ENCODE measurements around the gene PI4KB. TPM values are rescaled to one million over a fixed set of nuclear protein-coding genes. Genes with fewer than 3 reads are reported as not detected.

Gene PI4KB
- total and polyA plus RNA-seq, 4 donors, result 14.2 to 27.1 (median 19.2) TPM

DNA sequence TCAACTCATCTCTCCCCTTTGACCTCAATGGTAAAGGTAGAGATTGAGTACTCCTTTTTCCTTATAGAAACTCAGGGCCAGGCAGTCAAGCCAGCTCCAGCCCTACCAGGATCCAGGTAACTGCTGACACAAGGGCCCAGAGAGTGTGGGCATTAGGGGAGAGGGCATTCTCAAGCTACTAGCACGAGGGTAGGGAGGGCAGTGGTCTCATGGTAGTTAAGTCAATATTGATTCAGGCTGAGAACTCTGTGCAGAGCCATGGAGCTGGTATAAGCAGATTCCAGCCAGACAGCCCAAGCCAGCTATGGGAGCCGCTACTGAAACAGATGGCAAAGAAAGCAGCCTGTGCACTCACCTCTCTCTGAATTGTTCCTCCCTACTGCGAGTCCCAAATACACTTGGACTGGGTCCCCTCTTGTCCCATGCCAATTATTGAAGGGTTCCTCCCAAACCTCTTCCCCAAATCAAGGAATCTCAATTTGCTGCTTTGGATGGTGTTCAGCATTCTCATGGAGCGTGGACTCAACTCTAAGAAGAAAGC lies 2.8 kb downstream of the PI4KB start:
- WGBS, result 75% methylated on average over 4 of the region's 4 CpGs
- no peak overlapping the region for H3K9ac ChIP-seq (ENCODE audit: low read depth in 1 of 2, low read length in 2 of 2)
- DNase-seq (ENCODE audit: low spot score), result no peak
- peaks cover 0 to 30% (median 20%) of the 10 kb centered on the region in 4 donors for H3K4me1 ChIP-seq (ENCODE audit: control insufficient read depth in 4 of 4, insufficient read depth in 4 of 4, low read length in 3 of 4)
- no peak overlapping the region for H3K4me3 ChIP-seq (ENCODE audit: low read depth in 1 of 3, low read length in 3 of 3)
- H3K27me3 ChIP-seq (ENCODE audit: control insufficient read depth in 4 of 4, insufficient read depth in 4 of 4, low read length in 3 of 4), result no peaks in the 10 kb centered on the region
- H3K27ac ChIP-seq (ENCODE audit: low read depth in 1 of 2, low read length in 2 of 2), result no peak overlapping the region
- no peaks in the 10 kb centered on the region for H3K9me3 ChIP-seq (ENCODE audit: control insufficient read depth in 4 of 4, low read length in 3 of 4)
- peaks cover 0 to 18% (median 12%) of the 10 kb centered on the region in 4 donors for H3K36me3 ChIP-seq (ENCODE audit: control insufficient read depth in 4 of 4, insufficient read depth in 3 of 4, low read depth in 1 of 4, low read length in 3 of 4)
- TF ChIP-seq, protein P1, sequence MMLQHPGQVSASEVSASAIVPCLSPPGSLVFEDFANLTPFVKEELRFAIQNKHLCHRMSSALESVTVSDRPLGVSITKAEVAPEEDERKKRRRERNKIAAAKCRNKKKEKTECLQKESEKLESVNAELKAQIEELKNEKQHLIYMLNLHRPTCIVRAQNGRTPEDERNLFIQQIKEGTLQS (IDR thresholded peaks at IDR 0.05), result no peak
- TF ChIP-seq HNF4A (conservative IDR thresholded peaks at IDR 0.05), result no peak
- TF ChIP-seq FOXA2 (IDR thresholded peaks at IDR 0.05), result no peak
- no peak for TF ChIP-seq GABPA (IDR thresholded peaks at IDR 0.05 in 1 of 2, conservative IDR thresholded peaks at IDR 0.05 in 1 of 2)
- no peak for TF ChIP-seq RAD21 (IDR thresholded peaks at IDR 0.05)
- TF ChIP-seq, protein P2, sequence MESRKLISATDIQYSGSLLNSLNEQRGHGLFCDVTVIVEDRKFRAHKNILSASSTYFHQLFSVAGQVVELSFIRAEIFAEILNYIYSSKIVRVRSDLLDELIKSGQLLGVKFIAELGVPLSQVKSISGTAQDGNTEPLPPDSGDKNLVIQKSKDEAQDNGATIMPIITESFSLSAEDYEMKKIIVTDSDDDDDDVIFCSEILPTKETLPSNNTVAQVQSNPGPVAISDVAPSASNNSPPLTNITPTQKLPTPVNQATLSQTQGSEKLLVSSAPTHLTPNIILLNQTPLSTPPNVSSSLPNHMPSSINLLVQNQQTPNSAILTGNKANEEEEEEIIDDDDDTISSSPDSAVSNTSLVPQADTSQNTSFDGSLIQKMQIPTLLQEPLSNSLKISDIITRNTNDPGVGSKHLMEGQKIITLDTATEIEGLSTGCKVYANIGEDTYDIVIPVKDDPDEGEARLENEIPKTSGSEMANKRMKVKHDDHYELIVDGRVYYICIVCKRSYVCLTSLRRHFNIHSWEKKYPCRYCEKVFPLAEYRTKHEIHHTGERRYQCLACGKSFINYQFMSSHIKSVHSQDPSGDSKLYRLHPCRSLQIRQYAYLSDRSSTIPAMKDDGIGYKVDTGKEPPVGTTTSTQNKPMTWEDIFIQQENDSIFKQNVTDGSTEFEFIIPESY (IDR thresholded peaks at IDR 0.05), result no peak
- TF ChIP-seq HNF4G (IDR thresholded peaks at IDR 0.05), result no peak
- no peak for TF ChIP-seq FOXA1 (IDR thresholded peaks at IDR 0.05)
- no peak for TF ChIP-seq NR2F2 (IDR thresholded peaks at IDR 0.05)
- no peak for TF ChIP-seq EGR1 (IDR thresholded peaks at IDR 0.05; ENCODE audit: low read depth in 2 of 2)
- TF ChIP-seq, protein P3, sequence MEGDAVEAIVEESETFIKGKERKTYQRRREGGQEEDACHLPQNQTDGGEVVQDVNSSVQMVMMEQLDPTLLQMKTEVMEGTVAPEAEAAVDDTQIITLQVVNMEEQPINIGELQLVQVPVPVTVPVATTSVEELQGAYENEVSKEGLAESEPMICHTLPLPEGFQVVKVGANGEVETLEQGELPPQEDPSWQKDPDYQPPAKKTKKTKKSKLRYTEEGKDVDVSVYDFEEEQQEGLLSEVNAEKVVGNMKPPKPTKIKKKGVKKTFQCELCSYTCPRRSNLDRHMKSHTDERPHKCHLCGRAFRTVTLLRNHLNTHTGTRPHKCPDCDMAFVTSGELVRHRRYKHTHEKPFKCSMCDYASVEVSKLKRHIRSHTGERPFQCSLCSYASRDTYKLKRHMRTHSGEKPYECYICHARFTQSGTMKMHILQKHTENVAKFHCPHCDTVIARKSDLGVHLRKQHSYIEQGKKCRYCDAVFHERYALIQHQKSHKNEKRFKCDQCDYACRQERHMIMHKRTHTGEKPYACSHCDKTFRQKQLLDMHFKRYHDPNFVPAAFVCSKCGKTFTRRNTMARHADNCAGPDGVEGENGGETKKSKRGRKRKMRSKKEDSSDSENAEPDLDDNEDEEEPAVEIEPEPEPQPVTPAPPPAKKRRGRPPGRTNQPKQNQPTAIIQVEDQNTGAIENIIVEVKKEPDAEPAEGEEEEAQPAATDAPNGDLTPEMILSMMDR (IDR thresholded peaks at IDR 0.05; ENCODE audit: low read depth, low read length, missing input control), result no peak
- no peak for TF ChIP-seq YY1 (IDR thresholded peaks at IDR 0.05)
- no peak for TF ChIP-seq TAF1 (conservative IDR thresholded peaks at IDR 0.05)
- TF ChIP-seq, protein P4, sequence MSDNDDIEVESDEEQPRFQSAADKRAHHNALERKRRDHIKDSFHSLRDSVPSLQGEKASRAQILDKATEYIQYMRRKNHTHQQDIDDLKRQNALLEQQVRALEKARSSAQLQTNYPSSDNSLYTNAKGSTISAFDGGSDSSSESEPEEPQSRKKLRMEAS (IDR thresholded peaks at IDR 0.05), result no peak
- TF ChIP-seq, protein P5, sequence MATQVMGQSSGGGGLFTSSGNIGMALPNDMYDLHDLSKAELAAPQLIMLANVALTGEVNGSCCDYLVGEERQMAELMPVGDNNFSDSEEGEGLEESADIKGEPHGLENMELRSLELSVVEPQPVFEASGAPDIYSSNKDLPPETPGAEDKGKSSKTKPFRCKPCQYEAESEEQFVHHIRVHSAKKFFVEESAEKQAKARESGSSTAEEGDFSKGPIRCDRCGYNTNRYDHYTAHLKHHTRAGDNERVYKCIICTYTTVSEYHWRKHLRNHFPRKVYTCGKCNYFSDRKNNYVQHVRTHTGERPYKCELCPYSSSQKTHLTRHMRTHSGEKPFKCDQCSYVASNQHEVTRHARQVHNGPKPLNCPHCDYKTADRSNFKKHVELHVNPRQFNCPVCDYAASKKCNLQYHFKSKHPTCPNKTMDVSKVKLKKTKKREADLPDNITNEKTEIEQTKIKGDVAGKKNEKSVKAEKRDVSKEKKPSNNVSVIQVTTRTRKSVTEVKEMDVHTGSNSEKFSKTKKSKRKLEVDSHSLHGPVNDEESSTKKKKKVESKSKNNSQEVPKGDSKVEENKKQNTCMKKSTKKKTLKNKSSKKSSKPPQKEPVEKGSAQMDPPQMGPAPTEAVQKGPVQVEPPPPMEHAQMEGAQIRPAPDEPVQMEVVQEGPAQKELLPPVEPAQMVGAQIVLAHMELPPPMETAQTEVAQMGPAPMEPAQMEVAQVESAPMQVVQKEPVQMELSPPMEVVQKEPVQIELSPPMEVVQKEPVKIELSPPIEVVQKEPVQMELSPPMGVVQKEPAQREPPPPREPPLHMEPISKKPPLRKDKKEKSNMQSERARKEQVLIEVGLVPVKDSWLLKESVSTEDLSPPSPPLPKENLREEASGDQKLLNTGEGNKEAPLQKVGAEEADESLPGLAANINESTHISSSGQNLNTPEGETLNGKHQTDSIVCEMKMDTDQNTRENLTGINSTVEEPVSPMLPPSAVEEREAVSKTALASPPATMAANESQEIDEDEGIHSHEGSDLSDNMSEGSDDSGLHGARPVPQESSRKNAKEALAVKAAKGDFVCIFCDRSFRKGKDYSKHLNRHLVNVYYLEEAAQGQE (IDR thresholded peaks at IDR 0.05), result no peak
- TF ChIP-seq SP1 (IDR thresholded peaks at IDR 0.05), result no peak
- TF ChIP-seq JUND (IDR thresholded peaks at IDR 0.05), result no peak
- no peak for TF ChIP-seq RXRA (IDR thresholded peaks at IDR 0.05)
